ENCODE results near the gene CD82. TPM values are rescaled to one million over a fixed set of nuclear protein-coding genes. Genes with fewer than 3 reads are reported as not detected.
A peak's percentile ranks its signal among the peaks of the same experiment; 100 is the strongest.
"Not testable (repeated sequence)": the region's sequence is repeated elsewhere in the genome, so short reads cannot be mapped to it uniquely, and the experiment has no call there.

The CD82 gene
- total and polyA plus RNA-seq, 7 experiments from 2014 or later: 36.4 to 319 (median 57.2) TPM

- peaks cover 0 to 1% (median 0%) of the 10 kb centered on the region in 5 donors for H3K36me3 Mint-ChIP-seq
- POLR2A ChIA-PET: interaction anchor here (0.7 to 3.3 kb wide), 4 partner anchors 16 to 121 kb away, joined by 3 to 32 read pairs (median 6); no protein-coding TSS in a partner anchor
- no peak overlapping the region for H3K27ac ChIP-seq (ENCODE audit: low read depth, low read length)
- peaks cover 11 to 43% (median 29%) of the 10 kb centered on the region in 7 donors for H3K4me1 Mint-ChIP-seq
- no peak overlapping the region for H3K4me3 ChIP-seq (ENCODE audit: low read length)
- intact Hi-C loops (cut with micrococcal nuclease): loop anchor here (1.0 to 5.0 kb wide), 5 partner anchors 8 to 354 kb away; partner anchors contain the start of genes CD82 (in 1 of the 2) and TSPAN18 (in 1 of the 2)
- no peaks in the 10 kb centered on the region for H3K27me3 ChIP-seq (ENCODE audit: control insufficient read depth in 2 of 2, insufficient read depth in 2 of 2, low read length in 2 of 2)
- DNase-seq (no peak), ATAC-seq (no peak)
- peaks cover 9 to 13% of the 10 kb centered on the region in 2 donors for H3K4me1 ChIP-seq (ENCODE audit: control insufficient read depth in 2 of 2, insufficient read depth in 2 of 2, low read length in 2 of 2)
- peaks cover 0 to 10% (median 0%) of the 10 kb centered on the region in 11 donors for H3K9me3 Mint-ChIP-seq
- H3K36me3 ChIP-seq (ENCODE audit: control insufficient read depth in 2 of 3, insufficient read depth in 3 of 3, low read length in 3 of 3): no peaks in the 10 kb centered on the region
- peaks cover 0 to 3% (median 0%) of the 10 kb centered on the region in 5 donors for H3K27me3 Mint-ChIP-seq
- no peak overlapping the region for H3K4me3 Mint-ChIP-seq
- CTCF ChIA-PET: interaction anchor here (0.6 to 15.2 kb wide), 14 partner anchors 9 to 354 kb away, joined by 3 to 379 read pairs (median 4); no protein-coding TSS in a partner anchor
- no peaks in the 10 kb centered on the region for H3K9me3 ChIP-seq (ENCODE audit: control insufficient read depth in 2 of 3, low read length in 3 of 3)
- peak overlapping the region in 1 of 9 donors; percentile 63 for H3K27ac Mint-ChIP-seq
Observed at GRCh38 chr11:44557464-44557863, 8.0 kb upstream of the CD82 start.

- H3K27me3 Mint-ChIP-seq: no peaks in the 10 kb centered on the region
- peaks cover 11 to 46% (median 29%) of the 10 kb centered on the region in 7 donors for H3K4me1 Mint-ChIP-seq
- Histone ChIP-seq H3K9me3 (ENCODE audit: control insufficient read depth in 2 of 3, low read length in 3 of 3) (no peaks in the 10 kb centered on the region), H3K36me3 (ENCODE audit: control insufficient read depth in 2 of 3, insufficient read depth in 3 of 3, low read length in 3 of 3) (no peaks in the 10 kb centered on the region), H3K27me3 (ENCODE audit: control insufficient read depth in 2 of 2, insufficient read depth in 2 of 2, low read length in 2 of 2) (no peaks in the 10 kb centered on the region), H3K4me1 (ENCODE audit: control insufficient read depth in 2 of 2, insufficient read depth in 2 of 2, low read length in 2 of 2) (peaks cover 9 to 13% of the 10 kb centered on the region in 2 donors), H3K4me3 (ENCODE audit: low read length) (peak overlapping the region; percentile 27), H3K27ac (ENCODE audit: low read depth, low read length) (peak overlapping the region; percentile 35)
- H3K27ac Mint-ChIP-seq: peak overlapping the region in 6 of 9 donors; percentile 10 to 74 (median 65)
- DNase-seq (no peak), ATAC-seq (peak; percentile 61)
- ChIA-PET CTCF (interaction anchor here (1.2 to 15.2 kb wide), 8 partner anchors 10 to 352 kb away, joined by 3 to 379 read pairs (median 5); no protein-coding TSS in a partner anchor), POLR2A (interaction anchor here (0.8 to 3.3 kb wide), 3 partner anchors 12 to 56 kb away, joined by 4 to 32 read pairs (median 11); no protein-coding TSS in a partner anchor)
- H3K9me3 Mint-ChIP-seq: peaks cover 0 to 3% (median 0%) of the 10 kb centered on the region in 11 donors
- peaks cover 0 to 1% (median 0%) of the 10 kb centered on the region in 5 donors for H3K36me3 Mint-ChIP-seq
- H3K4me3 Mint-ChIP-seq: peak overlapping the region in 2 of 10 donors; percentile 41 to 60
- intact Hi-C loops (cut with micrococcal nuclease): loop anchor here (5.0 kb wide), 1 partner anchor 333 kb away; no protein-coding TSS in a partner anchor
Observed at GRCh38 chr11:44559207-44559939, 6.1 kb upstream of the CD82 start.

GRCh38 chr11:44559940-44560300, 5.5 kb upstream of the CD82 start:
- Histone ChIP-seq H3K27ac (ENCODE audit: low read depth, low read length) (peak overlapping the region; percentile 35), H3K4me1 (ENCODE audit: control insufficient read depth in 2 of 2, insufficient read depth in 2 of 2, low read length in 2 of 2) (peaks cover 9 to 13% of the 10 kb centered on the region in 2 donors)
- H3K27ac Mint-ChIP-seq: peak overlapping the region in 4 of 9 donors; percentile 38 to 74 (median 64)
- H3K27me3 Mint-ChIP-seq; H3K4me3 ChIP-seq (ENCODE audit: low read length); H3K9me3 Mint-ChIP-seq; H3K36me3 ChIP-seq (ENCODE audit: control insufficient read depth in 2 of 3, insufficient read depth in 3 of 3, low read length in 3 of 3); H3K9me3 ChIP-seq (ENCODE audit: control insufficient read depth in 2 of 3, low read length in 3 of 3); H3K36me3 Mint-ChIP-seq; H3K27me3 ChIP-seq (ENCODE audit: control insufficient read depth in 2 of 2, insufficient read depth in 2 of 2, low read length in 2 of 2); DNase-seq; ATAC-seq: not testable (repeated sequence)
- H3K4me3 Mint-ChIP-seq: peak overlapping the region in 1 of 10 donors; percentile 60
- CTCF ChIA-PET: interaction anchor here (0.6 to 15.2 kb wide), 8 partner anchors 9 to 351 kb away, joined by 3 to 379 read pairs (median 4); no protein-coding TSS in a partner anchor
- POLR2A ChIA-PET: interaction anchor here (1.3 to 1.7 kb wide), 3 partner anchors 17 to 52 kb away, joined by 4 to 11 read pairs (median 5); no protein-coding TSS in a partner anchor
- intact Hi-C loops (cut with micrococcal nuclease): loop anchor here (5.0 kb wide), 1 partner anchor 332 kb away; no protein-coding TSS in a partner anchor
- peaks cover 13 to 52% (median 29%) of the 10 kb centered on the region in 7 donors for H3K4me1 Mint-ChIP-seq

GRCh38 chr11:44561275-44561805, 4.1 kb upstream of the CD82 start:
- Histone ChIP-seq H3K27me3 (ENCODE audit: control insufficient read depth in 2 of 2, insufficient read depth in 2 of 2, low read length in 2 of 2) (no peaks in the 10 kb centered on the region), H3K4me3 (ENCODE audit: low read length) (no peak overlapping the region), H3K4me1 (ENCODE audit: control insufficient read depth in 2 of 2, insufficient read depth in 2 of 2, low read length in 2 of 2) (peaks cover 14 to 19% of the 10 kb centered on the region in 2 donors), H3K36me3 (ENCODE audit: control insufficient read depth in 2 of 3, insufficient read depth in 3 of 3, low read length in 3 of 3) (no peaks in the 10 kb centered on the region), H3K27ac (ENCODE audit: low read depth, low read length) (no peak overlapping the region), H3K9me3 (ENCODE audit: control insufficient read depth in 2 of 3, low read length in 3 of 3) (no peaks in the 10 kb centered on the region)
- ATAC-seq (no peak), DNase-seq (no peak)
- Mint-ChIP-seq H3K4me1 (peaks cover 13 to 55% (median 35%) of the 10 kb centered on the region in 7 donors), H3K9me3 (peaks cover 0 to 3% (median 0%) of the 10 kb centered on the region in 11 donors), H3K27me3 (no peaks in the 10 kb centered on the region), H3K27ac (peak overlapping the region in 4 of 9 donors; percentile 39 to 59 (median 50)), H3K36me3 (peaks cover 0 to 2% (median 0%) of the 10 kb centered on the region in 5 donors), H3K4me3 (no peak overlapping the region)
- POLR2A ChIA-PET: interaction anchor here (1.3 to 1.7 kb wide), 3 partner anchors 15 to 56 kb away, joined by 3 to 5 read pairs (median 4); no protein-coding TSS in a partner anchor
- intact Hi-C loops (cut with micrococcal nuclease): no loop called here
- CTCF ChIA-PET: interaction anchor here (1.1 to 15.2 kb wide), 4 partner anchors 55 to 350 kb away, joined by 3 to 379 read pairs (median 4); no protein-coding TSS in a partner anchor

- Histone ChIP-seq H3K4me1 (ENCODE audit: control insufficient read depth in 2 of 2, insufficient read depth in 2 of 2, low read length in 2 of 2) (peaks cover 22 to 23% of the 10 kb centered on the region in 2 donors), H3K27ac (ENCODE audit: low read depth, low read length) (no peak overlapping the region), H3K27me3 (ENCODE audit: control insufficient read depth in 2 of 2, insufficient read depth in 2 of 2, low read length in 2 of 2) (no peaks in the 10 kb centered on the region), H3K9me3 (ENCODE audit: control insufficient read depth in 2 of 3, low read length in 3 of 3) (no peaks in the 10 kb centered on the region), H3K4me3 (ENCODE audit: low read length) (no peak overlapping the region), H3K36me3 (ENCODE audit: control insufficient read depth in 2 of 3, insufficient read depth in 3 of 3, low read length in 3 of 3) (no peaks in the 10 kb centered on the region)
- POLR2A ChIA-PET: interaction anchor here (1.4 to 1.7 kb wide), 2 partner anchors 49 to 55 kb away, joined by 3 to 5 read pairs; no protein-coding TSS in a partner anchor
- ATAC-seq (no peak), DNase-seq (no peak)
- H3K4me1 Mint-ChIP-seq: peaks cover 15 to 56% (median 37%) of the 10 kb centered on the region in 7 donors
- peaks cover 0 to 3% (median 0%) of the 10 kb centered on the region in 11 donors for H3K9me3 Mint-ChIP-seq
- H3K4me3 Mint-ChIP-seq: no peak overlapping the region
- H3K27me3 Mint-ChIP-seq: no peaks in the 10 kb centered on the region
- CTCF ChIA-PET: interaction anchor here (1.7 to 15.2 kb wide), 2 partner anchors 54 to 213 kb away, joined by 5 to 379 read pairs; no protein-coding TSS in a partner anchor
- intact Hi-C loops (cut with micrococcal nuclease): no loop called here
- peaks cover 0 to 10% (median 0%) of the 10 kb centered on the region in 5 donors for H3K36me3 Mint-ChIP-seq
- H3K27ac Mint-ChIP-seq: peak overlapping the region in 4 of 9 donors; percentile 39 to 82 (median 55)
Observed at GRCh38 chr11:44561964-44562734, 3.3 kb upstream of the CD82 start.

Data from naive thymus-derived CD4-positive, alpha-beta T cell (primary cell).